Measurements from ENCODE around the gene ST6GALNAC5.

DNA sequence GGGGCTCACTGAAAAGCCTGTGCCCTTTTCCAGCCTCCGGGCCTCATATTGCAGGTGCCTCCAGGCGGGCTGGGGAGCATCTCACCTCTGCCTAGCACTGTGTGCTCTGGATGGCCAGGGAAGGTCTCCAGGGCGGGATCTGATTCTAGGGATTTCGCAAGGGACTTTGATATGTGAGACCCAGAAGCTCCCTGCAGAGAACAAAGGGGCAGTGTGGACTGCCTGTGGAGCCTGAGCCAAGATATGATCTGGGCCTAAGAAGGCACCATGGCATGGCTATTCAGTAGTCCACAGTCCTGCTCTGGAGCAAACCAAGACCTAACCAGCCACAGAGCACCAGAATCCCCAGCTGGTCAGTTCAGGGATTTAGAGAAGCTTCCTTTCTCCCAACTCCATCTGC lies 157.2 kb downstream of the ST6GALNAC5 start:
- TF ChIP-seq, protein P1, sequence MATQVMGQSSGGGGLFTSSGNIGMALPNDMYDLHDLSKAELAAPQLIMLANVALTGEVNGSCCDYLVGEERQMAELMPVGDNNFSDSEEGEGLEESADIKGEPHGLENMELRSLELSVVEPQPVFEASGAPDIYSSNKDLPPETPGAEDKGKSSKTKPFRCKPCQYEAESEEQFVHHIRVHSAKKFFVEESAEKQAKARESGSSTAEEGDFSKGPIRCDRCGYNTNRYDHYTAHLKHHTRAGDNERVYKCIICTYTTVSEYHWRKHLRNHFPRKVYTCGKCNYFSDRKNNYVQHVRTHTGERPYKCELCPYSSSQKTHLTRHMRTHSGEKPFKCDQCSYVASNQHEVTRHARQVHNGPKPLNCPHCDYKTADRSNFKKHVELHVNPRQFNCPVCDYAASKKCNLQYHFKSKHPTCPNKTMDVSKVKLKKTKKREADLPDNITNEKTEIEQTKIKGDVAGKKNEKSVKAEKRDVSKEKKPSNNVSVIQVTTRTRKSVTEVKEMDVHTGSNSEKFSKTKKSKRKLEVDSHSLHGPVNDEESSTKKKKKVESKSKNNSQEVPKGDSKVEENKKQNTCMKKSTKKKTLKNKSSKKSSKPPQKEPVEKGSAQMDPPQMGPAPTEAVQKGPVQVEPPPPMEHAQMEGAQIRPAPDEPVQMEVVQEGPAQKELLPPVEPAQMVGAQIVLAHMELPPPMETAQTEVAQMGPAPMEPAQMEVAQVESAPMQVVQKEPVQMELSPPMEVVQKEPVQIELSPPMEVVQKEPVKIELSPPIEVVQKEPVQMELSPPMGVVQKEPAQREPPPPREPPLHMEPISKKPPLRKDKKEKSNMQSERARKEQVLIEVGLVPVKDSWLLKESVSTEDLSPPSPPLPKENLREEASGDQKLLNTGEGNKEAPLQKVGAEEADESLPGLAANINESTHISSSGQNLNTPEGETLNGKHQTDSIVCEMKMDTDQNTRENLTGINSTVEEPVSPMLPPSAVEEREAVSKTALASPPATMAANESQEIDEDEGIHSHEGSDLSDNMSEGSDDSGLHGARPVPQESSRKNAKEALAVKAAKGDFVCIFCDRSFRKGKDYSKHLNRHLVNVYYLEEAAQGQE (IDR thresholded peaks at IDR 0.05; ENCODE audit: unreplicated experiment), result no peak
- no peak for TF ChIP-seq EZH2phosphoT487 (IDR thresholded peaks at IDR 0.05; ENCODE audit: unreplicated experiment)
- no peak for TF ChIP-seq NANOG (IDR thresholded peaks at IDR 0.05; ENCODE audit: borderline replicate concordance)
- TF ChIP-seq CTCF (conservative IDR thresholded peaks at IDR 0.05; ENCODE audit: low read depth in 2 of 2), result no peak
- TF ChIP-seq POLR2AphosphoS5 (IDR thresholded peaks at IDR 0.05; ENCODE audit: low read depth), result no peak
- TF ChIP-seq EZH2 (IDR thresholded peaks at IDR 0.05; ENCODE audit: low read depth, unreplicated experiment), result no peak
- TF ChIP-seq JUNB (IDR thresholded peaks at IDR 0.05; ENCODE audit: unreplicated experiment), result no peak
- TF ChIP-seq, protein P2, sequence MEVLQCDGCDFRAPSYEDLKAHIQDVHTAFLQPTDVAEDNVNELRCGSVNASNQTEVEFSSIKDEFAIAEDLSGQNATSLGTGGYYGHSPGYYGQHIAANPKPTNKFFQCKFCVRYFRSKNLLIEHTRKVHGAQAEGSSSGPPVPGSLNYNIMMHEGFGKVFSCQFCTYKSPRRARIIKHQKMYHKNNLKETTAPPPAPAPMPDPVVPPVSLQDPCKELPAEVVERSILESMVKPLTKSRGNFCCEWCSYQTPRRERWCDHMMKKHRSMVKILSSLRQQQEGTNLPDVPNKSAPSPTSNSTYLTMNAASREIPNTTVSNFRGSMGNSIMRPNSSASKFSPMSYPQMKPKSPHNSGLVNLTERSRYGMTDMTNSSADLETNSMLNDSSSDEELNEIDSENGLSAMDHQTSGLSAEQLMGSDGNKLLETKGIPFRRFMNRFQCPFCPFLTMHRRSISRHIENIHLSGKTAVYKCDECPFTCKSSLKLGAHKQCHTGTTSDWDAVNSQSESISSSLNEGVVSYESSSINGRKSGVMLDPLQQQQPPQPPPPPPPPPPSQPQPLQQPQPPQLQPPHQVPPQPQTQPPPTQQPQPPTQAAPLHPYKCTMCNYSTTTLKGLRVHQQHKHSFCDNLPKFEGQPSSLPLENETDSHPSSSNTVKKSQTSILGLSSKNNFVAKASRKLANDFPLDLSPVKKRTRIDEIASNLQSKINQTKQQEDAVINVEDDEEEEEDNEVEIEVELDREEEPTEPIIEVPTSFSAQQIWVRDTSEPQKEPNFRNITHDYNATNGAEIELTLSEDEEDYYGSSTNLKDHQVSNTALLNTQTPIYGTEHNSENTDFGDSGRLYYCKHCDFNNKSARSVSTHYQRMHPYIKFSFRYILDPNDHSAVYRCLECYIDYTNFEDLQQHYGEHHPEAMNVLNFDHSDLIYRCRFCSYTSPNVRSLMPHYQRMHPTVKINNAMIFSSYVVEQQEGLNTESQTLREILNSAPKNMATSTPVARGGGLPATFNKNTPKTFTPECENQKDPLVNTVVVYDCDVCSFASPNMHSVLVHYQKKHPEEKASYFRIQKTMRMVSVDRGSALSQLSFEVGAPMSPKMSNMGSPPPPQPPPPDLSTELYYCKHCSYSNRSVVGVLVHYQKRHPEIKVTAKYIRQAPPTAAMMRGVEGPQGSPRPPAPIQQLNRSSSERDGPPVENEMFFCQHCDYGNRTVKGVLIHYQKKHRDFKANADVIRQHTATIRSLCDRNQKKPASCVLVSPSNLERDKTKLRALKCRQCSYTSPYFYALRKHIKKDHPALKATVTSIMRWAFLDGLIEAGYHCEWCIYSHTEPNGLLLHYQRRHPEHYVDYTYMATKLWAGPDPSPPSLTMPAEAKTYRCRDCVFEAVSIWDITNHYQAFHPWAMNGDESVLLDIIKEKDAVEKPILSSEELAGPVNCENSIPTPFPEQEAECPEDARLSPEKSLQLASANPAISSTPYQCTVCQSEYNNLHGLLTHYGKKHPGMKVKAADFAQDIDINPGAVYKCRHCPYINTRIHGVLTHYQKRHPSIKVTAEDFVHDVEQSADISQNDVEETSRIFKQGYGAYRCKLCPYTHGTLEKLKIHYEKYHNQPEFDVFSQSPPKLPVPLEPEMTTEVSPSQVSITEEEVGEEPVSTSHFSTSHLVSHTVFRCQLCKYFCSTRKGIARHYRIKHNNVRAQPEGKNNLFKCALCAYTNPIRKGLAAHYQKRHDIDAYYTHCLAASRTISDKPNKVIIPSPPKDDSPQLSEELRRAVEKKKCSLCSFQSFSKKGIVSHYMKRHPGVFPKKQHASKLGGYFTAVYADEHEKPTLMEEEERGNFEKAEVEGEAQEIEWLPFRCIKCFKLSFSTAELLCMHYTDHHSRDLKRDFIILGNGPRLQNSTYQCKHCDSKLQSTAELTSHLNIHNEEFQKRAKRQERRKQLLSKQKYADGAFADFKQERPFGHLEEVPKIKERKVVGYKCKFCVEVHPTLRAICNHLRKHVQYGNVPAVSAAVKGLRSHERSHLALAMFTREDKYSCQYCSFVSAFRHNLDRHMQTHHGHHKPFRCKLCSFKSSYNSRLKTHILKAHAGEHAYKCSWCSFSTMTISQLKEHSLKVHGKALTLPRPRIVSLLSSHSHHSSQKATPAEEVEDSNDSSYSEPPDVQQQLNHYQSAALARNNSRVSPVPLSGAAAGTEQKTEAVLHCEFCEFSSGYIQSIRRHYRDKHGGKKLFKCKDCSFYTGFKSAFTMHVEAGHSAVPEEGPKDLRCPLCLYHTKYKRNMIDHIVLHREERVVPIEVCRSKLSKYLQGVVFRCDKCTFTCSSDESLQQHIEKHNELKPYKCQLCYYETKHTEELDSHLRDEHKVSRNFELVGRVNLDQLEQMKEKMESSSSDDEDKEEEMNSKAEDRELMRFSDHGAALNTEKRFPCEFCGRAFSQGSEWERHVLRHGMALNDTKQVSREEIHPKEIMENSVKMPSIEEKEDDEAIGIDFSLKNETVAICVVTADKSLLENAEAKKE (CRISPR knock-in tag; IDR thresholded peaks at IDR 0.05), result no peak
- TF ChIP-seq STAT1 (IDR thresholded peaks at IDR 0.05; ENCODE audit: unreplicated experiment), result no peak
- no peak for TF ChIP-seq CREB1 (CRISPR knock-in tag; IDR thresholded peaks at IDR 0.05; ENCODE audit: low read depth)
